Measurements from ENCODE around the gene MTURN. TPM values are rescaled to one million over a fixed set of nuclear protein-coding genes. Genes with fewer than 3 reads are reported as not detected.
"Not testable (repeated sequence)": the region's sequence is repeated elsewhere in the genome, so short reads cannot be mapped to it uniquely, and the experiment has no call there.

The MTURN gene
- total RNA-seq, 1 donor from 2014 or later: 24.2 TPM

DNA sequence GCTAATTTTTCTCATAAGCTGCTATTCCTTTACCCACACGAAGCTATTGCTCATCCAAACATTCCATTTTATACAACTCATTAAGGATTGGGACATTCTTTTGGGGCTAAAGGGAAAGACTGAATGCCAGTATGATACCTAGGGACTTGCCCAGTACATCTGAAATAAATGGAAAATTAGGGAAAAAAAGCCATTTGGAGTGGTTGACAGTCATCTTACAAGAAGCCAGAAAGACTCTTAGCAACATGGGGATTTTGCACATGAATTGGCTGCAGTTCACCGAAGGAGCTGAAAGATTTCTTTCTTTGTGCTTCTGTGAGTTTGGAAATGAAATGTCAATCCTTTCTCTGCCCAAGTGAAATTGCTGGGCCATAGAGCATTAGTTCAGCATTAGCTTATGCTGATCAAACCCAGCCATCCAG, 43.3 kb upstream of the MTURN start:
- Mint-ChIP-seq H3K4me1 (no peaks in the 10 kb centered on the region), H3K27ac (no peak overlapping the region), H3K27me3 (ENCODE audit: low read depth) (no peaks in the 10 kb centered on the region), H3K9me3 (peaks cover 7% of the 10 kb centered on the region), H3K4me3 (no peak overlapping the region), H3K36me3 (peaks cover 24% of the 10 kb centered on the region)
- DNase-seq (ENCODE audit: low spot score in 2 of 2, unreplicated experiment in 2 of 2): no peak
- TF ChIP-seq CTCF (IDR thresholded peaks at IDR 0.05; ENCODE audit: unreplicated experiment): no peak

GRCh38 chr7:30091987-30092386, 42.8 kb upstream of the MTURN start:
- Mint-ChIP-seq H3K27ac (no peak overlapping the region), H3K27me3 (ENCODE audit: low read depth) (no peaks in the 10 kb centered on the region), H3K4me3 (no peak overlapping the region), H3K36me3 (peaks cover 29% of the 10 kb centered on the region), H3K9me3 (peaks cover 8% of the 10 kb centered on the region), H3K4me1 (no peaks in the 10 kb centered on the region)
- DNase-seq (ENCODE audit: low spot score in 2 of 2, unreplicated experiment in 2 of 2): no peak
- no peak for TF ChIP-seq CTCF (IDR thresholded peaks at IDR 0.05; ENCODE audit: unreplicated experiment)

- Mint-ChIP-seq H3K4me3 (no peak overlapping the region), H3K36me3 (peaks cover 36% of the 10 kb centered on the region), H3K9me3 (peaks cover 16% of the 10 kb centered on the region), H3K27ac (no peak overlapping the region), H3K4me1 (no peaks in the 10 kb centered on the region), H3K27me3 (ENCODE audit: low read depth) (no peaks in the 10 kb centered on the region)
- DNase-seq (ENCODE audit: low spot score in 2 of 2, unreplicated experiment in 2 of 2): no peak
- no peak for TF ChIP-seq CTCF (IDR thresholded peaks at IDR 0.05; ENCODE audit: unreplicated experiment)
Observed at GRCh38 chr7:30093420-30093952, 41.3 kb upstream of the MTURN start.

GRCh38 chr7:30098599-30098998, 36.2 kb upstream of the MTURN start:
- not testable (repeated sequence) for H3K4me3 Mint-ChIP-seq; H3K27me3 Mint-ChIP-seq (ENCODE audit: low read depth); H3K4me1 Mint-ChIP-seq; DNase-seq (ENCODE audit: low spot score in 2 of 2, unreplicated experiment in 2 of 2); H3K27ac Mint-ChIP-seq
- Mint-ChIP-seq H3K9me3 (peaks cover 28% of the 10 kb centered on the region), H3K36me3 (peaks cover 48% of the 10 kb centered on the region)

DNA sequence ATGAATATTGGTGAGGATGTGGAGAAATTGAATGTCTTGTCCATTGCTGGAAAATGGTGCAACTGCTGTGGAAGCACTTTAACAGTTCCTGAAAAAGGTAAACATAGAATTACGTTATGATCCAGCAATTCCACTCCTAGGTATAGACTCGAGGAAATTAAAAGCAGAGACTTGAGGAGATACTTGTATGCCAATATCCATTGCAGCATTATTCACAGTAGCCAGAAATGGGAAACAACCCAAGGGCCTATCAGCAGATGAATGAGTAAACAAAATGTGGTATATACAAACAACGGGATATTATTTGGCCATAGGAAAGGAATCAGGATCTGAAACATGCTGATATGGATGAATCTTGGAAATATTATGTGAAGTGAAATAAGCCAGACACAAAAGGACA, 32.5 kb upstream of the MTURN start:
- H3K4me3 Mint-ChIP-seq: no peak overlapping the region
- H3K36me3 Mint-ChIP-seq: peaks cover 23% of the 10 kb centered on the region
- H3K27ac Mint-ChIP-seq: no peak overlapping the region
- TF ChIP-seq CTCF (IDR thresholded peaks at IDR 0.05; ENCODE audit: unreplicated experiment): no peak
- no peaks in the 10 kb centered on the region for H3K4me1 Mint-ChIP-seq
- H3K9me3 Mint-ChIP-seq: peaks cover 20% of the 10 kb centered on the region
- H3K27me3 Mint-ChIP-seq (ENCODE audit: low read depth): no peaks in the 10 kb centered on the region
- no peak for DNase-seq (ENCODE audit: low spot score in 2 of 2, unreplicated experiment in 2 of 2)

DNA sequence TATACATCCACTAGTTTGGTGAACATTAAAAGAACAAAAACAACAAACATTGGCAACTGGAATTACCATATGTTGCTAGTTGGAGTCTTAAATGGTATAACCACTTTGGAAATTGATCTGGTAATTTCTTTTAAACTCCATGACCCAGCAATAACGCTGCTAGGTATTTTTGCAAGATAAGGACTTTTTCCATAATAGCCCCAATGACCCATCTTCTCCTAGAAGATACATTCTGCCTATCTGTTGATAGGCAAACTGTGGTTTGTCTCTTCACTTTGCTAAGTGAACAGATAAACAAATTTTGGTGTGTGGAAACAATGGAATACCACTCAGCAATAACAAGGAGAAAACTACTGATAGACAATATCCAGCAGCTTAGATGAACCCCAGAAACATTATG, 30.6 kb upstream of the MTURN start:
- Mint-ChIP-seq H3K27me3 (ENCODE audit: low read depth) (no peaks in the 10 kb centered on the region), H3K27ac (no peak overlapping the region), H3K9me3 (peaks cover 20% of the 10 kb centered on the region), H3K4me3 (no peak overlapping the region), H3K4me1 (no peaks in the 10 kb centered on the region), H3K36me3 (peaks cover 16% of the 10 kb centered on the region)
- TF ChIP-seq CTCF (IDR thresholded peaks at IDR 0.05; ENCODE audit: unreplicated experiment): no peak
- no peak for DNase-seq (ENCODE audit: low spot score in 2 of 2, unreplicated experiment in 2 of 2)

Data from mesothelial cell of epicardium (in vitro differentiated cells).